GM12892 (cell line): ENCODE measurements around the gene NOVA1.

Experiments
- POLR2A ChIP-seq: IDR thresholded peaks from 2 replicates; pipeline ENCODE4 v1.6.1; 2011; ENCODE audit warnings: low read depth, low read length, control low read depth
- POLR2AphosphoS5 ChIP-seq: IDR thresholded peaks from 2 replicates; pipeline ENCODE4 v1.6.1; 2011; ENCODE audit warnings: low read depth, low read length, control low read depth
- TAF1 ChIP-seq: IDR thresholded peaks from 2 replicates; pipeline ENCODE4 v1.6.1; 2011; ENCODE audit warnings: low read depth, mild to moderate bottlenecking, control low read depth, low read length, borderline replicate concordance

DNA sequence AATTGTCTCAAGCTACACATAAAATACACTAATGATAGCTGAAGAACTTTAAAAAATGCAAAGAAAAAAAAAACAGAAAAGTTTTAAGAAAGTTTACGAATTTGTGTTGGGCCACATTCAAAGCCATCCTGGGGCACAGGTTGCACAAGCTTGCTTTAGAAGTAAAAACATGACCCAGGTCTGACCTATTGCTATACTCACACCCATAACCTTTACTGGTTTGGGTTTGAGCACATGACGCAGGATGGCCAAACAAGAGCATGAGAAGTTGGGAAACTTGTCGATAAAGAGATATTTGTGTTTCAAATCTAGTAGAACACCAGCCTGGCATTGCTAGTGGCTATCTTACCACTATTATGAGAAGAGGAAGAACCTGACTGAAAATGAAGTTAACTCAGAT, 143.7 kb downstream of the NOVA1 start:
- TF ChIP-seq POLR2AphosphoS5 (no peak), POLR2A (no peak), TAF1 (no peak)
